Stomach smooth muscle (tissue), 2 donors: ENCODE results near the gene DNAJB8.

Source experiments
- H3K27ac ChIP-seq: one replicate; pipeline ENCODE4 v1.7.0; 2013; ENCODE audit warnings: mild to moderate bottlenecking, low read length, inconsistent platforms
- H3K27me3 ChIP-seq, 2 donors: one replicate each; pipeline ENCODE4 v1.7.0; 2013; ENCODE audit warnings: low read length in 2 of 2; ENCODE audit not compliant: insufficient read depth in 2 of 2, control insufficient read depth in 1 of 2
- H3K36me3 ChIP-seq, 2 donors: one replicate each; pipeline ENCODE4 v1.7.0; 2013; ENCODE audit warnings: low read length in 2 of 2; ENCODE audit not compliant: control insufficient read depth in 2 of 2, insufficient read depth in 2 of 2
- H3K4me1 ChIP-seq: one replicate; pipeline ENCODE4 v1.7.0; 2013; ENCODE audit warnings: low read length; ENCODE audit not compliant: control insufficient read depth, insufficient read depth
- H3K4me3 ChIP-seq, 2 donors: one replicate each; pipeline ENCODE4 v1.7.0; 2013; ENCODE audit warnings: low read length in 2 of 2
- H3K9ac ChIP-seq, 2 donors: one replicate each; pipeline ENCODE4 v1.7.0; 2013; ENCODE audit warnings: low read length in 2 of 2, mild to moderate bottlenecking in 1 of 2
- H3K9me3 ChIP-seq, 2 donors: one replicate each; pipeline ENCODE4 v1.7.0; 2013; ENCODE audit warnings: low read length in 2 of 2; ENCODE audit not compliant: control insufficient read depth in 2 of 2
- donor health status: healthy.
- donor health status: Pancreatic carcinoma.

Gene DNAJB8

DNA sequence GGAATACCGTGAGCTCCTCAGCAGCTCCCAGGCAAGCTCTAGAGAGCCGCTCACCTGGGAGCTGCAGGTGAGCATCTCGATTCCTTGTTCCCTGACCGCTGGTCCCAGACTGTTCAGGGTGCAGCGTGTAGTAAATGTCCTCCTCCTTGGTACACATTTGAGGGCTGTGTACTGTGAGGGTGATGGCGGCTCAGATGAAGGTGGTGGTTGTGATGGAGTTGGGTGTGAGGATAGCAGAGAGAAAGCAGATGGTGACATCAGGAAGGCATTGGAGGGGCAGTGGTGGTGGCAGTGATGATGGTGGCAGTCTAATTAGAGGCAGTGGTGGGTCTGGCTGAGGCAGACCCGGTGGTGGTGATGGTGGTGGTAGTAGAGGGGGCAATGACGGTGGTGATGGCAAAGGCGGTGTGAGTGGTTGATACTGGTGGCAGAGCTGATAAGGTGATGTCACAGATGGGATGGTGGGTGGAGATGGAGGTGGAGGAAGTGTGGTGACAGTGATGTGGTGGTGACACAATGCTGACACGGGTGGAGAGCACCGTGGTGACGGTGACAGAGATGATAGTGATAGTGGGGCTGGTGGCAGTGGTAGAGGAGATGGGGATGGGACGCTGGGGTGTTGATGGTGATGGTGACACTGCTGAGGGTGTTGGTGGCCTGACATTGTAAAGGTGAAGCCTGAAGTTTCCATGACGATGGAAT lies at the start of gene DNAJB8:
DNAJB8 (minus strand) TSS at position 51 of the 702 bp plus-strand sequence. CDS start 3,645 bp downstream, outside the sequence.
- peaks cover 22 to 24% of the 10 kb centered on the region in 2 donors for H3K27me3 ChIP-seq
- H3K4me3 ChIP-seq = no peak within 1 kb of the TSS
- H3K4me1 ChIP-seq = no peaks in the 10 kb centered on the region
- H3K9me3 ChIP-seq = no peaks in the 10 kb centered on the region
- no peak within 1 kb of the TSS for H3K9ac ChIP-seq
- H3K27ac ChIP-seq = no peak within 1 kb of the TSS
- no peaks in the 10 kb centered on the region for H3K36me3 ChIP-seq

DNA sequence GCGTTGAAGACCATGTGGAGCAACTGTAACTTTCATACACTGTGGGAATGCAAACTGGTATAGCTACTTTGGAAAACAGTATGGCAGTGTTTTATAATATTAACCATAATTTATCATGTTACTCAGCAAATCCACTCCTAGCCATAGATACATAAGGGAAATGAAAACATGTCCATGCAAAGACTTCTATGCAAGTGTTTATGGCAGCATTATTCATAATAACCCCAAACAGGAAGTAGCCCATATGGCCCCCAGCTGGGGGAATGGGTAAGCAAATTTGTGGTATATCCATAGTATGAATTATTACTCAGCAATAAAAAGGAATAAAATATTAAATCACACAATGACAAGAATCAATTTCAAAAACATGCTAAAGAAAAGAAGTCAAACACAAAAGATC lies 49.3 kb upstream of the DNAJB8 start:
- no peak overlapping the region for H3K4me3 ChIP-seq
- peaks cover 0 to 3% of the 10 kb centered on the region in 2 donors for H3K9me3 ChIP-seq
- H3K9ac ChIP-seq = no peak overlapping the region
- peaks cover 11 to 25% of the 10 kb centered on the region in 2 donors for H3K27me3 ChIP-seq
- no peaks in the 10 kb centered on the region for H3K4me1 ChIP-seq
- no peaks in the 10 kb centered on the region for H3K36me3 ChIP-seq
- H3K27ac ChIP-seq = no peak overlapping the region

DNA sequence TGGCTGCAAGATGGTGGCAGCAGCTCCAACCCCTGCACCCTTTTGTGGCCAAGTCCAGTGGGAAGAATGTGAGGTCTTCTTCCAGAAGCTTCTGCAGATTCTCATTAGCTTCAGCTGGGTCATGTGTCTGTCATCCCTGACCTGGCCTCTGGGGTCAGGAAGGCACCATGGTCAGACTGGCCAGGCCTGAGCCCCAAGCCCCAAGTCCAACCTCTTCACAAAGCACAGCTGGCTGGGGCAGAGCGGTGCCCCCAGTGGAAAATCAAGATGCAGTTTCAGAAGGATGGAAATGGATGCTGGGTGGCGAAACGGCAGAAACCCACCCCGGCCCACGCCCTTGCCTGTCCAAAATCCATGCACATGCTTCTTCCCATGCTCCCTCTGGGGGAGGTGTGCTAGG lies 42.2 kb upstream of the DNAJB8 start:
- Histone ChIP-seq H3K4me1 (no peaks in the 10 kb centered on the region), H3K27ac (no peak overlapping the region)

DNA sequence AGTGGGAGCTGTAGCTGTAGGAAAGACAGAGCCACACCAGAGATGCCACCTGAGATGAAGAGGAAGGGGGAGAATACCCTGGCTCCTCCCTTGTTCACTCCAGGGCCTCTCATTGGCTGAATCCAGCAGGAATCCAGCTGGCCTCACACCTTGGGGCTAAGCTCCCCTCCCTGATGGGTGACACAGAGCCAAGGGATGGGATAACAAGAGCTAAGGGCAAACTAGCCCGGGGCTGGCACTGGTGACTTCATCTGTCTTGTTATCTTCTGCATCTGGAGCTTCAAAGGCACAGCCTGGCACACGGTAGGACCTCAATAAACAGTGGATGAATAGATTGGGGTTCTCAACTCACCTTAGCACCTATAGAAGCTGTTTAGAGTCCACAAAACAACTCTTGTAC lies 40.1 kb upstream of the DNAJB8 start:
- Histone ChIP-seq H3K4me1 (no peaks in the 10 kb centered on the region), H3K9ac (no peak overlapping the region), H3K4me3 (no peak overlapping the region), H3K27ac (no peak overlapping the region), H3K36me3 (no peaks in the 10 kb centered on the region), H3K27me3 (peaks cover 0 to 26% of the 10 kb centered on the region in 2 donors), H3K9me3 (peaks cover 0 to 6% of the 10 kb centered on the region in 2 donors)

More for the DNA sequence above, 42.2 kb upstream of the DNAJB8 start:
- peaks cover 0 to 25% of the 10 kb centered on the region in 2 donors for H3K27me3 ChIP-seq
- H3K9ac ChIP-seq = no peak overlapping the region
- H3K4me3 ChIP-seq = no peak overlapping the region
- peaks cover 0 to 6% of the 10 kb centered on the region in 2 donors for H3K9me3 ChIP-seq
- H3K36me3 ChIP-seq = no peaks in the 10 kb centered on the region

DNA sequence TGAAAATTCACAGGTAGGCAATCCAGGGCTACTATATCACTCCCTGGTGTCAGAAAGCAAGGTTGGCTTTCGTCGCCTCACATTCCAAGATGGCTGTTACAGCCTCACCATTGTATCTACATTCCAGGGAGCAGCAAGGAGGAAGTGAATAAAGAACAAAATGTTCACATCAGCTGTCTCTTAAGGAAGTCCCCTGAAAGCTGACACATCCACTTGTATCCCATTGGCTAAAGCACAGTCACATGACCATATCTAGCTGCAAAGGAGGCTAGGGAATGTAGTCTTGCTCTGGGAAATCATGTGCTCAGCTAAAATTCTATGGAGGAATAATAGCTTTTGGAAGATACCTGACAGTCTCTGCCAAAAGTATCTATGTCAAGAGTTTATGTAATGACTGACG lies 39.1 kb upstream of the DNAJB8 start:
- no peaks in the 10 kb centered on the region for H3K36me3 ChIP-seq
- peaks cover 0 to 6% of the 10 kb centered on the region in 2 donors for H3K9me3 ChIP-seq
- H3K9ac ChIP-seq = no peak overlapping the region
- no peaks in the 10 kb centered on the region for H3K4me1 ChIP-seq
- H3K27ac ChIP-seq = no peak overlapping the region
- H3K4me3 ChIP-seq = no peak overlapping the region
- H3K27me3 ChIP-seq = peaks cover 2 to 26% of the 10 kb centered on the region in 2 donors

DNA sequence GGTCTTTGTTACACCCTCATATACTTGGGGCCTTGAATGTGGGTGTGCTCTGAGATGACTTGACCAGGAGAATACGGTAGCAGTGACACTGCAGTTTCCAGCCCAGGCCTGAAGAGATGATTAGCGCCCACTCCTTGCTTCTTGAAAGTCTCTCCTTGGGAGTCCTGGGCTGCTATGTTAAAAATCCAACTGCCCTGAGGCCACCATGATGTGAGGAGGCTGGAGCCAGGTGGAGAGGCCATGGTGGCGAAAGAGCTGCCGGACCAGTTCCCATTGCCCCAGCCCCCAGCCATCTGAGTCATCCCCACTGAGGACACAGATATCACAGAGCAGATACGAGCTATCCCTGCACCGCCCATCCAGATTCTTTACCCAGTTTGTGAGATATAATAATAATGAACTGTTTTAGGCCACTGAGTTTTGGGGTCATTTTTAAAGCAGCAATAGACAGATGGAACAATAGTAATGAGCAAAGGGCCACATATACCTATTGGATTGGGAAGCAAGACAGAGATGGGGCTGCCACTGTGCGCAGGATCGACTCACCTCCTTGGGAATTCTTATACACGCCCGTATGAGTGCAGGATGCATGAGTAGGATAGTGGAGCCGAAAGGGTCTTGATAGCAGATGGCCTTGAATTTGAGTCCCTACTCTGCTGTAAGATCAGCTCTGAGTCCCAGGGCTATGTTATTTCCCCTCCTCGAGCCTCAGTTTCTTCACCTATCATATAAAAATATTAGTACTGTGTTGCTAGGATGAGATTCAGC lies 38.5 kb upstream of the DNAJB8 start:
- Histone ChIP-seq H3K4me1 (no peaks in the 10 kb centered on the region), H3K9me3 (peaks cover 0 to 6% of the 10 kb centered on the region in 2 donors), H3K27me3 (peaks cover 5 to 26% of the 10 kb centered on the region in 2 donors), H3K36me3 (no peaks in the 10 kb centered on the region), H3K27ac (no peak overlapping the region), H3K9ac (no peak overlapping the region), H3K4me3 (no peak overlapping the region)

DNA sequence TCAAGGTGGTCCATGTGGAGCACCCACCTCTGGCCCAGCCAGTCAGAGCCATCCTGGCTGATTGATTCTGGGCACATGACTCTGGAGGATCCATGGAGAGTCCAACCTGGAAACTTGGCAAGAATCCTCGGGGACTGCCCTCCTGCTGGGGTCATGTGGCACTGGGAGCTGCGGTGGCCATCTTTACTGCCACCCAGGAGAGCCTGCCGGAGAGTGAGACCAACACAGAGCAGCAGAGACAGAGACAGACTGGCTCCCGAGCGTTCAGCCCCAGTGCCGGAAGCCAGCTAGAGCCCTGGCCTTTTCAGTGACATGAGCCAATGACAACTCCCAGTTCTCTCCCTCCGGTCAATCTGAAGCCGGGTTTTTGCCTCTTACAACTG lies 37.8 kb upstream of the DNAJB8 start:
- Histone ChIP-seq H3K4me1 (no peaks in the 10 kb centered on the region), H3K4me3 (no peak overlapping the region), H3K9ac (no peak overlapping the region), H3K27me3 (peaks cover 10 to 30% of the 10 kb centered on the region in 2 donors), H3K27ac (no peak overlapping the region), H3K36me3 (no peaks in the 10 kb centered on the region), H3K9me3 (peaks cover 0 to 6% of the 10 kb centered on the region in 2 donors)

DNA sequence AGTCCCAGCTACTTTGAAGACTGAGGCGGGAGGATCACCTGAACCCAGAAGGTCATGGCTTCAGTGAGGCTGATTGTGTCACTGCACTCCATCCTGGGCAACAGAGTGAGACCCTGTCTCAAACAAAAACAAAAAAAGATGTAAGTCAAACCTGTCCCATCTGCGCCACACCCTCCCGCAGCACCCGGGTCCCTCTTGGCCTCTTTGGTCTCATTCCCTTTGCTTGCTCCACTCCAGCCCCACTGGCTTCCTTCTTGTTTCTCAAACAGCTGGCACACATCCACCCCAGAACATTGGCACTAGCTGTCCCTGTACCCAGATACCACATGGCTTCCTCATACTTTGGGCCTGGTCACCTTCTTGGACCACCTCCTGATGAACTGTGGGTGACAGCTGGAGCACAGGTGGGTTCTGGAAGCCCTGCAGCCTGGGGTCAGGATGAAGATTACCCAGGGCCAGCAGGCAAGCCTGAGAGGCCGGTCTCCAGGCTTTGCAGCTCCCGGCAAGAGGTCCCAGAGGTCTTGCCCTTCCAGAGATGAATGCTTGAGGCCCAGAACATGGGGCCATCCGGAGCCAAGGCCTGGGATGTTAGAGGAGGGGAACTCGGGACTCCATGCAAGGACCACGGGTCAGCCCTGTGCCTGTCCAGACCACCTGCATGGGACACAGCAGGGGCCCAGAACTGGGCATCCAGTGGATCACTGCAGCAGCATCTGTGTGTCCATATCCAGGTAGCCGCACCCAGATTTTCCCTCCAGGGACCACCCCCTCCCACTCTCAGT lies 37.3 kb upstream of the DNAJB8 start:
- Histone ChIP-seq H3K9ac (no peak overlapping the region), H3K27ac (no peak overlapping the region), H3K4me3 (no peak overlapping the region), H3K9me3 (peaks cover 0 to 6% of the 10 kb centered on the region in 2 donors), H3K27me3 (peaks cover 16 to 32% of the 10 kb centered on the region in 2 donors), H3K4me1 (no peaks in the 10 kb centered on the region), H3K36me3 (no peaks in the 10 kb centered on the region)

DNA sequence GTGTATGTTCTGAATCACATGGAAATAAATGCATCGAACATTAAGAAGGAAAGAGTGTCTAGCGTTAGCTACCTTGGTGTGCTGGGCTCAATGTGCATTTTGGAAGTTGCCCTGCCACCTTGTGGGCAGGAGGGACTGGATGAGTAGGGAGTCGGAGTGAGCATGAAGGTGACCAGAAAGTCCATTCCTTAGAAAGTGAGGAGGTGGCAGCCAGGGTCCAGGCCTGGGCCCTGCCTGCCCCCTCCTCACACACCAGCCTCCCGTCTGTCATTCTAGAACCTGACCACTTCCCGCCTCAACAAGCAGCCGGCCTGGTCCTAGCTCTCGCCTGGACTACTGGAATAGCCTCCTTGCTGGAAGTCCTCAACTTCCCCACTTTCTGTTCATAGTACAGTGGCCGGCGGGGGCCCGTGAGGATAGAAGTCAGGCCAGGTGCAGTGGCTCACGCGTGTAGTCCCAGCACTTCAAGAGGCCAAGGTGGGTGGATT lies 36.5 kb upstream of the DNAJB8 start:
- Histone ChIP-seq H3K4me3 (no peak overlapping the region), H3K27ac (no peak overlapping the region), H3K9me3 (peaks cover 0 to 6% of the 10 kb centered on the region in 2 donors), H3K27me3 (peaks cover 24 to 39% of the 10 kb centered on the region in 2 donors), H3K36me3 (no peaks in the 10 kb centered on the region), H3K9ac (no peak overlapping the region), H3K4me1 (no peaks in the 10 kb centered on the region)

DNA sequence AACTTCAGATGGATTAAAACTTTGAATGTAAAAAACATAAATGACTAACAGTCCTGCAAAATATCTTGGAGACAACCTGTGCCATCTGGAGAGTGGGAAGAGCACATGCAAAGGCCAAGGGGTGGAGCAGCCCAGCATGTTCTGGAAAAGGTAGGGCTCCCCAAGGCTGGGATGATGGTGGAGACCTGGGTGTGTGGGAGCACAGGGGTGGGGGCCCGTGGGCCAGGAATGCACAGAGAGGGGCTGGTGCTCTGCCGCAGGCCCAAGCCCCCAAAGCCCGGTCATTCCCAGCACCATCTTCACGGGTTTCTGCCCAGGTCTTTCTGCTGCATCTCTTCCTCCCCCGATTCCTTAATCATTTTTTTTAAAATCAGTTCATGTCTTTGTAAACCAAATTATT lies 36.0 kb upstream of the DNAJB8 start:
- Histone ChIP-seq H3K9me3 (peaks cover 0 to 6% of the 10 kb centered on the region in 2 donors), H3K4me3 (no peak overlapping the region), H3K4me1 (peaks cover 3% of the 10 kb centered on the region), H3K27ac (no peak overlapping the region), H3K27me3 (peaks cover 27 to 39% of the 10 kb centered on the region in 2 donors), H3K9ac (no peak overlapping the region), H3K36me3 (no peaks in the 10 kb centered on the region)
